GM18499 (cell line): ENCODE measurements around the gene BCL2.

Source experiments
- ATAC-seq: cut with Tn5 transposase; IDR thresholded peaks from one replicate; pipeline ENCODE4 v1.9.1; 2021; ENCODE audit warnings: moderate number of reproducible peaks; ENCODE audit not compliant: insufficient read depth, unreplicated experiment

Gene BCL2

GRCh38 chr18:63329431-63330145, 10.0 kb upstream of the BCL2 start:
- ATAC-seq = no peak

DNA sequence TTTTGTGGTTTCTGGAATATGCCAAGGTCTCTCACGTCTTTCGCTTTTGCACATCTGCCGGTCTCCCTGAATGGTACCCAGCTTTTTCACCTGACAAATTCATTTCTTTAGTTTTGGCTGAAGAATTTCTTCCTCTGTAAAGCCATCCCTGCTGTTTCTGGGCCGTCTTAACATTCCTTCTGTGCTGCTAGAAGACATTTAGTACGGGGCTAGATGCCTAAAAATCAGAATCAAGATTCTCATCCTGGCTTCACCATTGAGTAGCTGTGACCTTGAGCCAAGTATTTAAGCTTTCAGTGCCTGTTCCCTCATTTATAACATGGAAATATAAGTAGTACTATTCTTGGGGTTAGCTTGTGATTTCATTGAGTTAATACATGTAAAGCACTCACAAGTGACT, 6.4 kb upstream of the BCL2 start:
- ATAC-seq = no peak

DNA sequence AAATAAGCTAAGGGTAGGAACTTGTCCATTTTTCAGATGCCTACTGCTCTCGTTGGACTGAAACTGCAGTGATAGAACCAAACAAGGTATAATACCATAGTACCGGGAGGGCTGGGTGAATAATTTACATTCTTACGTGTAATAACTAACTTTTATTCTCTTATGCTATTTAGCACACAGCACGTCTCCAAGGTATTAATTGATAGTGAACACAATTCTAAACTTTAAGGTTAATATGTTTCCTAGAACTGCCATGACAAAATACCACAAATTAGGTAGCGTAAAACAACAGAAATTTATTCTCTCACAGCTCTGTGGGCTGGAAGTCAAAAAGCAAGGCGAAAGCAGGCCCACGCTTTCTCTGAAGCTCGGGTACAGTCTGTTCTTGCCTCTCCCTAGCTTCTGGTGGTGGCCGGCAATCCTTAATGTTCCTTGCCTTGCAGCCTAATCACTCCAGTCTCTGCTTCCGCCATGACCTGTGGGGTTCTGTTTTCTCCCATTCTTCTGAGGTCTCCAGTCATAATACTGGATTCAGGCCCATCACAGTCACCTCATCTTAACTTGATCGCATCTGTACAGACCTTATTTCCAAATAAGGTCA, 5.6 kb upstream of the BCL2 start:
- ATAC-seq = no peak

DNA sequence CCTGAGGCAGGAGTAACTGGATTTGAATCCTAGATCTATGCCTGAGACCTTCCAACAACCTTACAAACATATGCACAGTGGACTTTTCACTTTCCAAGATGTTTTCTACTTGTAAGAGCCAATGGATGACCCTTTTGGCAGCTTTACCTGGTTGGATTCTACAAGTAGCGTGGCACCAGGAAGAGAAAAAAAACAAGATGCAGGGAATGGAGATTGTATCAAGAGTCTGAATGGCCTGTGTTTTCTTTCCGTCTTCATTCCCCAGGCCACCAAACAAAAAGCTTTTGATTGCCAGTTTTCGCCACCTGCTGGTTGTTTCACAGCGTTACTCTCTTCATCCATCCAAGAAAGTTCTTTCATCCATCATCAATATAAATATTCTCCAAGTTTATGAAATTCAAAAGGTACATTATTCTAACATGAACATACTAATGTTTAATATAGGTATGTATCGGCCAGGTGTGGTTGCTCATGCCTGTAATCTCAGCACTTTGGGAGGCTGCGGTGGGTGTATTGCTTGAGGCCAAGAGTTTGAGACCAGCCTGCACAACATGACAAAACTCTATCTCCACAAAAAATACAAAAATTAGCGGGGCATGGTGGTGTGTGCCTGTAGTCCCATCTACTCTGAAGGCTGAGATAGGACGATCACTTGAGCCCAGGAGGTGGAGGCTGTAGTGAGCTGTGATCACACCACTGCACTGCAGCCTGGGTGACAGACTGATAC, 3.5 kb upstream of the BCL2 start:
- ATAC-seq = no peak

DNA sequence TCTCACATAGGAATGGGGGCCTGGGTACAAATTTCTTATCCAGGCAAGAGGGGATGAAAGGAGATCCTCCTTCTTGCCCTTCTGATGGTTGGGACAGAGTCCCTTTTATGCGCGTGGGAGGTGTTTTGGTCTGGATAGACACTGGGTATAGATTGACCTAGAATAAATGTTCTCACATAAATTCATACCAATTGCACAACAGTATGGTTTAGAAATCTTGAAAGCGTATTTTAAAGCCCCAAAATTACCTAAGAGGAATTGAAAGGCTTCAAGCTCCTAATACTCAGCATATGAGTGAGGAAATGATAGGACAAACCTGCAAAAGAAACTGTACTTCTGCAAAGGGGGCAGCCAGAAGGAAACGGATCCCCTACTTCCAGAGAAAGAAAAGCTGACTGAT, 2.6 kb upstream of the BCL2 start:
- ATAC-seq = no peak

DNA sequence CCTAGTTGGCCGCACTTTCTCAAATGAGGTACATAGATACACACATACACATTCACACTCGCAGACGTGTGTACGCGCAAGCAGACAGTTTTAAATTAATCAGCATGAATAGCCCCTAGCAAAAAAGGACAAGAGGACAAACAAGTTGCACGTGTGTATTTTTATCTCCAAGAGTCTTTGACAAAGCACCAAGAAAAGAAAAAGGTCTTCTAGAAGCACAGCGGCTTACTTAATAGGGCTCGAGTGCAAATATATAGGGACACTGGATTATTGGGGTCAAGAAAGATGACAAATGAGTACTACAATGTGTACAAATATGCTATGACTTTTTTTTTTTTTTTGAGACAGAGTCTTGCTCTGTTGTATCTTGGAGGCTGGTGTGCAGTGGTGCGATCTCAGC, 1.7 kb upstream of the BCL2 start:
- no peak for ATAC-seq

DNA sequence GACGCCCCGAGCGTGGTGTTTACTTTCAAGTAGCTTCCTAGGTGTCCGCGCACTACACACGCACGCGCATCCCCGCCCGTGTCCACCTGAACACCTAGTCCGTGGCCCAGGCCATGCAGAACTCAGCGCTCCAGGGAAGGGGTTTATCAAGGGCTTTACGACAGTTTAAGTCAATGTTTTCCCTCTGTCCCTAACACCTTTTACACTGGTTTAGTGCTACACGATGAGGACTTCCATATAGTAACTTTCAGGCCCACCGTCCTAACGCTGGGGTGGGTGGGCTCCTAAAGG, 1.4 kb upstream of the BCL2 start:
- no peak for ATAC-seq

DNA sequence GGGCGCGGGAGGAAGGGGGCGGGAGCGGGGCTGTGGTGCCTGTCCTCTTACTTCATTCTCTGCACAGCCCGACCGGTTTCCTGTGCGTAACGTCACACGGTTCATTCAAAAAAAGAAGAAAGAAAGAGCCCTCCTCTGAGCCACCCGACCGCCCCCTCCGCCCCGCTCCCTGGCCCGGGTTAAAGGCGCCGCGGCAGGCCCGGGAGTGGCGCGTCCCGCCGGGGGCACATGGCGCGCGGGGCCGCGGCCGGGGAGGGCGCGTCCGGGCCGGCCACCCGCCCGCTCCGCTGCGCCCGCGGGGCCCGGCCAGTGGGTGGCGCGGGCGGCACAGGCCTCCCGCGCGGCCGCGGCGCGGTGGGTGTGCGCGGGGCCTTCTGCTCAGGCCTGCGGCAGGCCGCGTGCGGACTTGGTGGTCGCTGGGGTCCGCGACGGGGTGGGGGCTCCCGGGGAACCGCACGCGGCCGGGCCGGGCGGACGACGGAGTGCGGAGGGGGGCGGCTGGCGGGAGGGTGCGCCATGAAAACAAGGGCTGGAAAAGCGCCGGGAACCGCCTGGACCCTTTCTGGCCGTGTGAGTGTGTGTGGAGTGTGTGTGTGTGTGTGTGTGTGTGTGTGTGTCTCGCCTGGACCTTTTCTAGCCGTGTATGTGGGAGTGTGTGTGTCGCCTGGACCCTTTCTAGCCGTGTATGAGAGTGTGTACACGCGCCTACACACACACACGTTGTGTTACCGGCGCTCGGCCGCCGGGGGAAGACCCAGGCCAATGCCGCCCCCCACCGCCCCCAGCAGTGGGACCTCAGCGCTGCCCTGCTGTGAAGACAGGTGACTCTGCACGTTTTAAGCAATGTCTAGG, 780 bp upstream of the BCL2 start:
- ATAC-seq = peak; percentile 35

- ATAC-seq = no peak
Measured at GRCh38 chr18:63318889-63319382, 633 bp downstream of the BCL2 start.

- ATAC-seq = peak; percentile 33
Measured at GRCh38 chr18:63317982-63318888, 1.3 kb downstream of the BCL2 start.

GRCh38 chr18:63317556-63317946, 2.0 kb downstream of the BCL2 start:
- ATAC-seq = no peak

DNA sequence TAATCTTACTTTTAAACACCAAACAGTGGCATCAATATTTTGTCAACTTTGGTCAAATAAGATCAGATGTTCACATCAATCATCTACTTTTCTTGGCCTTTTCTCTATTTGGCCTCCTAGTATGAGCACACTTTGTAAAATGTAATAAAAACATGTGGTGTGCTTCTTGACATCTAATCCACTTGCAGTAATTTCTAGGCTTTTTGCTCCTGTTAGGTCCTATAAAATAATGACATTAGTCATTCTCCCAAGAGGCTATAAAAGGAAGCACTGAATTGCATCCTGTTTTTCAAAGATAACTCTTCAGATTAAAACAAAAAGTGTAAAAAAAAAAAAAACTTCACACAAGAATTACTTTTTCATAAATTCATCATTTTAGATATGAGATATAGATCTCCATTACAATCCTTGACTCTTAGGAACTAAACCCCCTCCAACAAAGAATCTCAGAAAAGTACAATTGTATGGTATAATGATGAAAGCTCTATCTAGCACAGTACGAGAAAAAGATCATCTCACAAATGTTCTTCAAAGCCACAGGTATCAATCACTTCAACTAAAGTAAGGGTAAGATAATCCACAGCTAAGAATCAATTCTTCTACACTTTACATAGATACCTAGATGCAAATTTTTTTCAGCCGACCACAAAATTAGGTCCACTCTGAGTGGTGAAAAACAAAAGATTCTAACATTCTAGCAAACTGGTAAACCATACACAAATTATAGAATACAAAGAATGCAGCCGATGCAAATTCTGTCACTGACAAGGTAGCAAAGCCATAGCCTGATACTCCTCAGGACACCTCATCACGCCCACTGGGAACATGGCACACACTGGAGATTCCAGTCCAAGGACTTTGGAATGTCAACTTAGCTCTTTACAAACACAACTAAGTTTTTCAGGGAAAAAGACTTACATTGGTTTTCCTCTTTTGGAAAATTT, 2.7 kb downstream of the BCL2 start:
- no peak for ATAC-seq

- no peak for ATAC-seq
Measured at GRCh38 chr18:63315876-63316275, 3.7 kb downstream of the BCL2 start.

- no peak for ATAC-seq
Measured at GRCh38 chr18:63315131-63315662, 4.4 kb downstream of the BCL2 start.

GRCh38 chr18:63314062-63314790, 5.3 kb downstream of the BCL2 start:
- ATAC-seq = no peak

GRCh38 chr18:63313396-63313917, 6.1 kb downstream of the BCL2 start:
- no peak for ATAC-seq

GRCh38 chr18:63312737-63313395, 6.7 kb downstream of the BCL2 start:
- peak; percentile 25 for ATAC-seq
